GM18508 (cell line): ENCODE data around the gene KIAA1210.
A peak's percentile ranks its signal among the peaks of the same experiment; 100 is the strongest.

Experiments
- ATAC-seq: cut with Tn5 transposase; IDR thresholded peaks from one replicate; pipeline ENCODE4 v1.9.1; 2021; ENCODE audit warnings: moderate number of reproducible peaks; ENCODE audit not compliant: insufficient read depth, unreplicated experiment

The KIAA1210 gene

GRCh38 chrX:119127650-119128049 lies at the start of gene KIAA1210:
Gene KIAA1210 (minus strand): TSS chrX:119127812. CDS start chrX:119123642, 4,170 bp downstream.
- ATAC-seq: no peak

GRCh38 chrX:119177278-119177677 lies 49.7 kb upstream of the KIAA1210 start:
- no peak for ATAC-seq

- no peak for ATAC-seq
Observed at GRCh38 chrX:119174900-119175299, 47.3 kb upstream of the KIAA1210 start.

GRCh38 chrX:119168104-119168503 lies 40.5 kb upstream of the KIAA1210 start:
- no peak for ATAC-seq

GRCh38 chrX:119158226-119158625 lies 30.6 kb upstream of the KIAA1210 start:
- ATAC-seq: no peak

GRCh38 chrX:119156241-119156640 lies 28.6 kb upstream of the KIAA1210 start:
- ATAC-seq: no peak

- no peak for ATAC-seq
Observed at GRCh38 chrX:119155416-119156035, 27.9 kb upstream of the KIAA1210 start.

GRCh38 chrX:119151051-119151380 lies 23.4 kb upstream of the KIAA1210 start:
- ATAC-seq: no peak

GRCh38 chrX:119150163-119151050 lies 22.8 kb upstream of the KIAA1210 start:
- ATAC-seq: no peak

GRCh38 chrX:119147486-119147885 lies 19.9 kb upstream of the KIAA1210 start:
- no peak for ATAC-seq

GRCh38 chrX:119145241-119145653 lies 17.6 kb upstream of the KIAA1210 start:
- no peak for ATAC-seq

- no peak for ATAC-seq
Observed at GRCh38 chrX:119134466-119134865, 6.9 kb upstream of the KIAA1210 start.

- ATAC-seq: no peak
Observed at GRCh38 chrX:119132961-119133360, 5.3 kb upstream of the KIAA1210 start.

- ATAC-seq: no peak
Observed at GRCh38 chrX:119132316-119132715, 4.7 kb upstream of the KIAA1210 start.

- no peak for ATAC-seq
Observed at GRCh38 chrX:119130911-119131310, 3.3 kb upstream of the KIAA1210 start.

GRCh38 chrX:119121341-119121740 lies 6.3 kb downstream of the KIAA1210 start:
- ATAC-seq: no peak

GRCh38 chrX:119118780-119119395 lies 8.7 kb downstream of the KIAA1210 start:
- ATAC-seq: peak; percentile 76

- no peak for ATAC-seq
Observed at GRCh38 chrX:119107206-119107605, 20.4 kb downstream of the KIAA1210 start.

GRCh38 chrX:119105826-119106225 lies 21.8 kb downstream of the KIAA1210 start:
- ATAC-seq: no peak

GRCh38 chrX:119101168-119101567 lies 26.4 kb downstream of the KIAA1210 start:
- no peak for ATAC-seq

- no peak for ATAC-seq
Observed at GRCh38 chrX:119095936-119096335, 31.7 kb downstream of the KIAA1210 start.
